ENCODE results near the gene NAP1L1.

Gene NAP1L1

GRCh38 chr12:76037130-76038103 lies 47.1 kb downstream of the NAP1L1 start:
- DNase-seq: peak; percentile 69

- DNase-seq: no peak
These were observed 49.4 kb downstream of the NAP1L1 start for GRCh38 chr12:76035045-76035444.

GRCh38 chr12:76033081-76034011 lies 51.1 kb downstream of the NAP1L1 start:
- no peak for DNase-seq

GRCh38 chr12:76032043-76032981 lies 52.2 kb downstream of the NAP1L1 start:
- DNase-seq: peak; percentile 45

- DNase-seq: peak; percentile 95
These were observed 53.0 kb downstream of the NAP1L1 start, which contains the start of gene PHLDA1 for GRCh38 chr12:76031414-76032042. Gene PHLDA1 (minus strand): TSS chr12:76031776.

- no peak for DNase-seq
These were observed 53.4 kb downstream of the NAP1L1 start for GRCh38 chr12:76031081-76031413.

GRCh38 chr12:76030341-76031080 lies 54.0 kb downstream of the NAP1L1 start:
- peak; percentile 57 for DNase-seq

- DNase-seq: no peak
These were observed 54.5 kb downstream of the NAP1L1 start for GRCh38 chr12:76029982-76030340.

- no peak for DNase-seq
These were observed 55.8 kb downstream of the NAP1L1 start for GRCh38 chr12:76028571-76029277.

GRCh38 chr12:76026643-76027063 lies 57.8 kb downstream of the NAP1L1 start:
- no peak for DNase-seq

GRCh38 chr12:76025601-76026575 lies 58.6 kb downstream of the NAP1L1 start:
- no peak for DNase-seq

- no peak for DNase-seq
These were observed 59.4 kb downstream of the NAP1L1 start for GRCh38 chr12:76024942-76025600.

- no peak for DNase-seq
These were observed 60.2 kb downstream of the NAP1L1 start for GRCh38 chr12:76024102-76024781.

GRCh38 chr12:76023069-76023690 lies 61.3 kb downstream of the NAP1L1 start:
- no peak for DNase-seq

- no peak for DNase-seq
These were observed 62.0 kb downstream of the NAP1L1 start for GRCh38 chr12:76022506-76022905.

GRCh38 chr12:76020731-76021672 lies 63.5 kb downstream of the NAP1L1 start:
- no peak for DNase-seq

Measured in RPMI8226 (cell line).